GM21619 (cell line): ENCODE data around the gene ITGB5.

Experiments used
- ATAC-seq: cut with Tn5 transposase; IDR thresholded peaks from one replicate; pipeline ENCODE4 v1.9.1; 2021; ENCODE audit not compliant: unreplicated experiment

ITGB5 gene

GRCh38 chr3:124774327-124774718, 112.8 kb downstream of the ITGB5 start:
- no peak for ATAC-seq

GRCh38 chr3:124773351-124774326, 113.5 kb downstream of the ITGB5 start:
- ATAC-seq = no peak

GRCh38 chr3:124772081-124772831, 114.9 kb downstream of the ITGB5 start:
- no peak for ATAC-seq

GRCh38 chr3:124771083-124771445, 116.1 kb downstream of the ITGB5 start:
- ATAC-seq = no peak

- ATAC-seq = no peak
Observed at GRCh38 chr3:124770336-124771082, 116.7 kb downstream of the ITGB5 start.

GRCh38 chr3:124769462-124769861, 117.7 kb downstream of the ITGB5 start:
- no peak for ATAC-seq

GRCh38 chr3:124768812-124769211, 118.4 kb downstream of the ITGB5 start:
- peak; percentile 65 for ATAC-seq

GRCh38 chr3:124767691-124768090, 119.5 kb downstream of the ITGB5 start:
- ATAC-seq = no peak

GRCh38 chr3:124767264-124767663, 119.9 kb downstream of the ITGB5 start:
- no peak for ATAC-seq

GRCh38 chr3:124766113-124767095, 120.8 kb downstream of the ITGB5 start:
- ATAC-seq = no peak

GRCh38 chr3:124765197-124765840, 121.8 kb downstream of the ITGB5 start:
- ATAC-seq = no peak

- ATAC-seq = no peak
Observed at GRCh38 chr3:124764746-124765145, 122.4 kb downstream of the ITGB5 start.

- no peak for ATAC-seq
Observed at GRCh38 chr3:124763644-124764358, 123.4 kb downstream of the ITGB5 start.

GRCh38 chr3:124763206-124763605, 124.0 kb downstream of the ITGB5 start:
- ATAC-seq = no peak

GRCh38 chr3:124762661-124763011, 124.5 kb downstream of the ITGB5 start:
- no peak for ATAC-seq

GRCh38 chr3:124761935-124762660, 125.1 kb downstream of the ITGB5 start:
- no peak for ATAC-seq

- no peak for ATAC-seq
Observed at GRCh38 chr3:124761250-124761796, 125.8 kb downstream of the ITGB5 start.

- no peak for ATAC-seq
Observed at GRCh38 chr3:124760601-124761000, 126.6 kb downstream of the ITGB5 start.
